HG02571 (cell line): ENCODE data around the gene ACKR1.

Source experiments
- ATAC-seq: cut with Tn5 transposase; IDR thresholded peaks from one replicate; pipeline ENCODE4 v1.9.1; 2021; ENCODE audit warnings: mild to moderate bottlenecking, moderate library complexity; ENCODE audit not compliant: unreplicated experiment

ACKR1 gene

DNA sequence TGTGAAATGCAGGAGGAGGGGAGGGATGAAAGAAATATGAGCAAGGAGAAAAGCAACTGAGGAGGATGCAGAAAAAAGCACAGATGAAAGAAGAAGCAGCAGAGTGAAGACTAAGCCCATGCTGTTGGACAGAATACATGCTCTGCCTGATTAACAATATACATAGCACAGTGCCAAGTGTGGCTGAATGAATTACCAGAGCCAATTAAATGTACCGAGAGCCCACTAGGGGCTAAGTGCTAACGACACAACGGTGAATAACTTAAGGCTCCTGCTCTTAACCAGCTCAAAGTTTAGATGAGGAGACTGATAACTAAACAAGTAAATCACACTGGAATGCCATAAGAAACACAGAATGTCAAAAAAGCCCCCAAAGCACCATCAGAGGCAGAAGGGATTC is 17.6 kb upstream of the ACKR1 start:
- no peak for ATAC-seq

DNA sequence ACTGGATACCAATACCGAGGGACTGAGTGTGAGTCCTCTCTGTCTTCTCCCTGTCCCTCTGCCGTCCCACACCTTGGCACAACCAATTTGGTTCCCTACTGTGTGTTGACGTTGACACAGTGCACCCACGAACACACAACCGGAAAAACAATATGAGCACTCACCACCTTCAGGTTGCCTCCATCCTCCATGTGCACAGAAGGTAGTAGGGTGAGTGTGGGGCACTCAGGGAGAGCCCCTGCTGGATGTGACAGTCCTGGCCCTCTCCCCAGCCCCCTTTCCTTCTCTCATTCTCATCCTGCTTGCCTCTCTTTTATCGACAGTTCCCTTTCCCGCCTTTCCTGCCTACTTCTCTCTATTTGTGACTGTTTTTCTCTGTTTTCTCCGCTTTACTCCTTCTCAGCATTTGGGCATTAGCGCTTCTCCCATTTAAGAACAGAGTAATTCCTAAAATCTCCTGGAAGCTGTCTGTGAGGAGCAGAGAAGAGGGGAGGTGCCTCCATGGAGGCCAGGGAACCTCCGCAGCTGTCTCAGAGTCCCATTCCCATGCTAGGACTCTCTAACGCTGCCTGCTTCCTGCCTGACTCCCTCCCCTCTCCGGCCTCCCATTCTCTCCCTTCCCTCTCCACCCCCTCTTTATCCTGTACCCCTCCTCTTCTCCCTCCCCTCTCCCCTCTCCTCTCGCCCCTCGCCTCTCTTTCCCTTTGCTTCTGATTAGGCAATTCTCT is 16.9 kb upstream of the ACKR1 start:
- no peak for ATAC-seq

DNA sequence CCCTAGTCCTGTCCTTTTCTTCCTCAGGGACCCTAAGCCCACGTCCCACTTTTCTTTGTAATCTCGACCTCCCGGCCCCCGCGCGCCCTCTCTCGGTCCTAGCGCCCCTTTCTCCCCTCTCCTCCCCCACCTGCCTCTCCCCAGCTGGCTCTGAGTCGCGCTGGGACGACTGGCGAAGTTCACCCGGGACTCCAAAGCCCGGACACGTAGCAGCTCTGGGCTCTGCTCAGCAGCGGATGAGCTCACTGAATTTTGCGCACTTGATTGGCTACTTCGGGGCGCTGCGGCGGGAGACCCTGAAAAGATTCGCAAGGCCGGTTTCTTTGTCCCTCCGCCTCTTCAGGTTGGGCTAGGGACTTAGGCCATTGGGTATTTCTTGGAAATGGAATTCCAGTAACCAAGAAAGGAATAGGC is 16.3 kb upstream of the ACKR1 start:
- ATAC-seq, result peak; percentile 89

DNA sequence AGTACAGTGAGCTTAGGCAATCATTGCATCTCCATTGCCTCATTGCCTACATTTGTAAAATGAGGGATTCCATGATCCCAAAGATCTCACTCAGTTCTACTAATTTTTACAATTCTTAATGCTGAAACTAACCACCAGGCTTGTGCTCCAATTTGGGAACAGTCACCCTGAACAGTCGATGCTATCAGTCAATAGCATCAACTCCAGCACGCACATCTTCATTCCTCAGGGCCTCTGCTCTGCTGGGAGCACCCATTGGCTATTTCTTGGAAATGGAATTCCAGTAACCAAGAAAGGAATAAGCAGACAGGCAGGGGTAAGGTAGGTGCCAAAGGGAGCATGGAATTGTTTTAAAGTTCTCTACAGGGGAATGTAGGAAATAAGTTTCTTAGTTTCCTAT is 14.2 kb upstream of the ACKR1 start:
- no peak for ATAC-seq

DNA sequence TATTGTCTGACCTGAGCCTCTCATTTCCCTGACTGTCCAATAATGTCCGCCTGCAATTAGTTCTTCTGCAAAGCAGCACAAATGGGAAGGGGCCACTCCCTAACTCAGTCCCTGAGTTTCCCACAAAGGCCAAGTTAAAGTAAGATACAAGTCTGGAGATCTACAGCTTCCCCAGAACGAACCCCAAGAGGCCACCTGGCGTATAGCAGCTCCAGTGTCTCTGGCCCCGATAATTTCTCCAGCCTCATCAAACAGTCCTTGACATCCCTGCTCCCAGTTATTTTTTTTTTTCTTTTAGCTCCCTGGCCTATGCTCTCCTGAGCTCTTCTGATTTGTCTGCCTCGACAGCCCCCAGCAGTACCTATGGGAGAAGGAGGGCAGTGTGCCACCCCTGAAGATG is 8.1 kb upstream of the ACKR1 start:
- ATAC-seq, result no peak

DNA sequence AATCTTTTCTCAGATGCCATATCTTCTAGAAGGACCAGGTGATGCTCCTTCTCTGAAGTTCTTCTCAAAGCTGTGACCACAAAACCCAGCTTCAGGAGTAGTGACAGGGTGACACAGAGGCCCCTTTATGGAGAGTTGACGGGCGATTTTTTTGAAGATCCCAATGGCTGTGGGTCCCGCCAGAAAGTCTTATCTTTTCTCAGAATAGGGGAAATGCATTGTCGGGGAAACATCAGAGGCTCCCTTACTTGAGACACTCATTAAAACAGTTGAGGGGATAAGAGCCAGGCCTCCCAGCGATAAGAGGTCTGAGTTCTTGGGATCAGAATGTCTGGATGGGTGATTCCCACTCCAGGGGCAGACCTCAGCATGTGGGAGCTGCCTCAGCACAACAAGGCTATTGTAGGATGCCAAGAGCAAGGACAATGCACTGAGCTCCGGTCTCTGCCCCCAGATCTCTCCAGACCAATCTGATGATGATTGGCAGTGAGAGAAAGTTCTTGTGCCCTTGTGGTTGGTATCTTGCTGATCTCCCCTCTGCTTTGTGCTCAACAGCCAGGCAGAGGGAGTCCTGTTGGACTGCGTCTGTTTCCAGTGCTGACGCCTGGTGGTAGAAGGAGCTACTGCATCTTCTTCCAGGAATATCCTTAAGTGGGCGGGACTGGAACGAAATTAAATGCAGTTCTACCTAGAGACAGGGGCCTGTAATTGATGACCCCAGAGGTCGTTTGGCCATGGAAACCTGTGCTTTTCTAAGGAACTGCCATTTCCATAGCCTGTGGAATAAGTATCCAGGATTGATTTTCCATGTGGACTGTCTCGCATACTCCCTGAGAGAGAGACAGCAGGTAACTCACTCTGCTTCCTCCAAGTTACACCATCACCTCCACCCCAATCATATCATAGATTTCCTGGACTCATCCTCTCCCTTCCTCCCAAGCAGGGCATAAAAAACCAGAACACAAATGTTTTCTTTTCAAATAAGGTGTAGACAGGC is 6.8 kb upstream of the ACKR1 start:
- peak; percentile 73 for ATAC-seq

DNA sequence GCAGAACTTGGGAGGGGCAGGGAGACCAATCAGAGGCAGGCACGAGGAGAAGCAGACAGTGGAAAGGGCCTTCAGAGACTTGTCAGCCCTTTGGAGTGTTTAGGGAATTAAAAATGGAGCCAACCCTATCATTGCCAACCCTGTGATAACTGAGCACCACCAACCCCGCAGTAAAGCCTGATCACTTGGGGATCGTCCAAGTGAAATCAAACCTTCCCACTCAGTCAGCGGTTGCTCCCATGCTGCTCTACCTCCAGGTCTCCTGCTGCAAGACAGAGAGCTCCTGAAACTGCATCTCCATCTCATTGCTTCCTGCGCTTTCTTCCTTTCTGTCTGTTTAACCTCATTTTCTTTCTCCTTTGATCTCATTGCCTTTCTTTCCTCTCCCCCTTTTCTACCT is 4.8 kb upstream of the ACKR1 start:
- no peak for ATAC-seq

DNA sequence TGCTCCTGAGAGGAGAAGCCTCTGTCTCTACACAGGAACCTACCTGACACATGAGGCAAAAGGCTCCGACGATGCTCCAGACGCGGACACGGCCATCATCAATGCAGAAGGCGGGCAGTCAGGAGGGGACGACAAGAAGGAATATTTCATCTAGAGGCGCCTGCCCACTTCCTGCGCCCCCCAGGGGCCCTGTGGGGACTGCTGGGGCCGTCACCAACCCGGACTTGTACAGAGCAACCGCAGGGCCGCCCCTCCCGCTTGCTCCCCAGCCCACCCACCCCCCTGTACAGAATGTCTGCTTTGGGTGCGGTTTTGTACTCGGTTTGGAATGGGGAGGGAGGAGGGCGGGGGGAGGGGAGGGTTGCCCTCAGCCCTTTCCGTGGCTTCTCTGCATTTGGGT is 3.9 kb upstream of the ACKR1 start:
- no peak for ATAC-seq

DNA sequence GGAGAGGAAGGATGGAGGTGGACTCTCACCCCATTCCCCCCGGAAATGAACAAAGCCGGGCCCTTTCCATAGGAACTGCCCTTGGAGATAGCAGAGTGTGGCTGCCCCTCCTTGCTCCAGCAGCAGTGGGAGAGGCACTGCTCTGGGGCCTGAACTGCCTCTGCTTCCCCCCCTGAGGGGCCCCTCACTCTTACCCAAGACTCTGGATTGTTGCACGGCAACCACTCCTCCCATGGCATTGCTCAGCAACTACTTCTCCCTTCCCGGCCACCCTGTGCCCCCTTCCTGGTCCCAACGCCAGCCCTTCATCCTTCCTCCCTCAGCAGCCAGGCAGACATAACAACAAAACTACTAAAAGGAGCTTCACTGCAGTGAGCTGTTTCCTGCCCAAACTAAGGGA is 3.0 kb upstream of the ACKR1 start:
- ATAC-seq, result no peak

DNA sequence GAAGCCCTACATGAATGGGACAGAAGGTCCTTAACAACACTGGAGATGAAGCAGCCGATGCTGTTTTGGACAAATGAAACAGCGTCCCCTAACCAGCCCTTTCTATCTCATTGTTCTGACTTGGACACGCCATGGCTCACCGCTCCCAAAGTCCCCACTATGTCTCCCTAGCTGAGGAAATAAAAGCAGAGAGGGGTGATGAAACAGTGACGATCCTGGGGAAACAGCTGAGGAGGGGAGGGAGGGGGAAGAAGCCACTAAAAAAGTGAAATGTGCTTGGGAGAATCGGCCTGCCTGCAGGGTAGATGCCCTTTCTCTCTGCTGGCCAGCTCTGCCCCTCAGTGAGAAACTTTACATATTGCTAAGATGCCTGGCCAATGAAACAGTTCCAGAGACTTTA is 1.1 kb upstream of the ACKR1 start:
- no peak for ATAC-seq

DNA sequence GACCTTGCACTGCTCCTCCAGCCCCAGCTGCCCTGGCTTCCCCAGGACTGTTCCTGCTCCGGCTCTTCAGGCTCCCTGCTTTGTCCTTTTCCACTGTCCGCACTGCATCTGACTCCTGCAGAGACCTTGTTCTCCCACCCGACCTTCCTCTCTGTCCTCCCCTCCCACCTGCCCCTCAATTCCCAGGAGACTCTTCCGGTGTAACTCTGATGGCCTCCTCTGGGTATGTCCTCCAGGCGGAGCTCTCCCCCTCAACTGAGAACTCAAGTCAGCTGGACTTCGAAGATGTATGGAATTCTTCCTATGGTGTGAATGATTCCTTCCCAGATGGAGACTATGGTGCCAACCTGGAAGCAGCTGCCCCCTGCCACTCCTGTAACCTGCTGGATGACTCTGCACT is 550 bp downstream of the ACKR1 start:
- ATAC-seq, result no peak

DNA sequence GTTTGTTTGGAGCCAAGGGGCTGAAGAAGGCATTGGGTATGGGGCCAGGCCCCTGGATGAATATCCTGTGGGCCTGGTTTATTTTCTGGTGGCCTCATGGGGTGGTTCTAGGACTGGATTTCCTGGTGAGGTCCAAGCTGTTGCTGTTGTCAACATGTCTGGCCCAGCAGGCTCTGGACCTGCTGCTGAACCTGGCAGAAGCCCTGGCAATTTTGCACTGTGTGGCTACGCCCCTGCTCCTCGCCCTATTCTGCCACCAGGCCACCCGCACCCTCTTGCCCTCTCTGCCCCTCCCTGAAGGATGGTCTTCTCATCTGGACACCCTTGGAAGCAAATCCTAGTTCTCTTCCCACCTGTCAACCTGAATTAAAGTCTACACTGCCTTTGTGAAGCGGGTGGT is 1.4 kb downstream of the ACKR1 start:
- ATAC-seq, result no peak

DNA sequence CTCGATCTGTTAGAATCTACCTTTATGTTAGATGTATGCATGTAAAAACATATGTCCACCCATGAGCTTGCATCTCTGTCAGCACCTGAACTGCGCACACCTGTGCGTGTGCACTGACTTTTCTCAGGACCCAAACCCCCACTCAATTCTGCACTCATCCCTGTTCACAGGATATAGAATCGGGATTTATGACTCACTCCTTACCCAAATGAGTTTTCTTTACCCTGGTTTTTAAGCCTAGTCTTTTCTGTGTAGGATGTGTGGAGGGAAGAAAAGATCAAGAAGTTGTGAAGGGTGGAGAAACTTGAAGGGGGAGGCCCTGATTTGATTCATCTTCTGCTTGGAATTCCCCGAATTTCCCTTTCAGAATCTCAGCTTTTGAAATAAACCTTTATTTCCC is 2.4 kb downstream of the ACKR1 start:
- no peak for ATAC-seq

DNA sequence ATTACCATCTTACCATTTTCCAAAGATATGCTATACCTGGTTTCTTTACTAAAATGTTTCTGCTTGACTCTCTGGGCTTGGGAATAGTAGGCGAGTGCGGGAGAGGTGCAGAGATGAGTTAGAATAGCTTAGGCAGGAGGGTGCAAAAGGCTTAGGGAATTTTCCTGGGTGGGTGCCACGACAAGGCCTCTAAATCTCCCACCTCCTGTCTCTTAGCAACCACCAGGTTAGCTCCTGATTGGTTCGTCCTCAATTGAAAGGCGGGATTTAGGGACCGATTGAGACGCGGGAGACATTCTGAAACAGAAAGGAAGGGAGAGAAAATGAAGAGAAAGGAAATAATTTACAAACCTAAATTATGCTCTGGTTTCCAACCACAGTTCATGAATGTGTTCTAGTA is 3.1 kb downstream of the ACKR1 start:
- no peak for ATAC-seq

DNA sequence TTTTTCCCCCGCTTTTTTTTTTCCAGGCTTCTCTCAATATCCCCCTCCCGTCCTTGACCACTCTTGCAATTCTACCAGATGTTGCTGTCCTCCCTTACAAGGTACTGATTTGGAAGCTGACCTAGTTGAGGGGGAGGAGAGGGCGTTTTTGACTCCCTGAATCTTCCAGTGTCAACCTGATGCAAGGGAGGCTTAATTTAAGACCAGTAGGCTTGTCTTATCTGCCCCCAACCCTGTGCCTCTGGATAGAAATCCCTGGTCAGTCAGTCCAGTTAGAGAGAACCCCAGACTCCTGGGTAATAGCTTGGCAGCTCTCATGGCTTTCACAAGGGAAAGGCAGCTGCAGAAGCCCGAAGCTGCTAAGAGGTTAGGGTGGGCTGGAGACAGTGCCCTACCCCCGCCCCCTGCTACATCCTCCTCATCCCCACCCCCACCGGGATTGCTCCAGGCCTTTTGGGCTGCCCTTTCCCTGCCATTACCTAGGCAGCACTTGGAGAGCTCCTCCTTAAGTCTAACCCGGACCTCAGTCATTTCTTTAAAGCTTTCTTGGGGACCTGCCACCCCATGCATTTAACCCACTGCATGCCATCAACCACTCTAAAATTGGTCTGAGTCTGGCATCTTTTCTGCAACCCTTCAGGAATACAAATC is 3.6 kb downstream of the ACKR1 start:
- ATAC-seq, result no peak

DNA sequence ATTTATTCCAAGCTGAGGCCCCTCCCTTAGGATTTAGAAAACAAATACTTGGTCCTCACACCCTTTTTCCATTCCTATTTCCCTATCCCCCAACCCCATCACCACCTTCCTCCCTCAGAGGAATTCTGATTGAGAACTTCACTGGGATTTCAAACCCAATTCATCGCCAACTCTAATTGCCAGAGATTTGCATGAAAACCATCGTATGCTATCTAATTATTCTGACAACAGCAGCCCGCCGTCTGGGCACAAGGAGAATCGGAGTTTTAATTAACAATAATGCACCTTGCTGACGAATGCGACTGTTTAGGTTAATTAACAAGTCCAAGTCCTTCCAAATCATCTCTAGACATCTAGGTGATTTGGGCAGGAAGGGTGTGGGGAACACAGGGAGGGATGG is 4.4 kb downstream of the ACKR1 start:
- ATAC-seq, result no peak

DNA sequence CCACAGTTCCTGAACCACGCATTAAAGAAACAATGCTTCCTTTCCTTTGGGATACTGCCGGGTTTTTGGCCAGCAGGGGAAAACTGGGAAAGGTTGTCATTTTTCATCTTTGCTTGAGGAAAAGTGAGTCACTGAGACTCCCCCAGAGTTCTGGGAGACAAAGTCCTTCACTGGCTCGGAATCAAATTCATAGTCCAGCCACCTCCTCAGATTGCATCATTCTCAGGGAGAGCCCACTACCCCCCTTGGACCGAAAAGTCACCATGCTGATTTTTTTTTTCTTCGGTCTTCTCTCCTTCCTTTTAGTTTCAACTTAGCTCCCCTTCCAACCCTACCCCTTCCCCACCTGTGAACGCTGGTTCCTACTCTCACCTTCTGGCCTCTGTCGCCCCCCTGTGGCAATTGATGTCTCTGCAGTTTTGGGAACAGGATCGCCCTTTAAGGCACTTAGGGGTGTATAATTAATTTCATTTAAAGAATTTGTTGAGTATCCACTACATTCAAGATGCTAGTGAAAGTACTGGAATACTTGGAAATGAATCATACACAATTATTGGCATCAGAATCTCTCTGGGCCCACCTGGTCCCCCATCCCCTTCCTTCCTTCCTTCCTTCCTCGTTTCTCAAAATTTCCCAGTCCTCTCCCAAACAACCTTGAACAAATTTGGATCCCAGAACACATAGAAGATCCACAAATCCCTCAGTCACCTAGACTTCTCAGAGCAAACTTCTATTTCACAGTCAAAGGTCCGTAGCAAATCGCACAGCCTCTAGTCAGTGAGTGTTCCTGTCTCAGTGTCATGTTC is 6.9 kb downstream of the ACKR1 start:
- no peak for ATAC-seq

DNA sequence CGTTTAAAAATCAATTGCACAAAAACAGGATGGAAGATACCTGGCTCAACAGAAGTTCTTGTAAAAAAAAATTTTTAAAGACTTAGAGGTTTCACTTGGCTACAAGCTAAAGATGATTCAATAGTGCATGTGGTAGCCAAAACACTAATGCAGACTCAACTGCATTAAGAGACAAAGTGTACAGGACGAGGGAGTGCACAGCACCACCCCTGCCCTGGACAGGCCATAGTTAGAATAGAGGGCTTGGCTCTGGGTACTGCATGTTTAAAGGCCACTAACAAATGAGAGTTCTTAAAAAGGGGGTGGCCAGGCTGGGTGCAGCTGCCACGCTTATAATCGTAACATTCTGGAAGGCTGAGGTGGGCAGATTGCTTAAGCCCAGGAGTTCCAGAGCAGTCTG is 7.9 kb downstream of the ACKR1 start:
- ATAC-seq, result no peak

DNA sequence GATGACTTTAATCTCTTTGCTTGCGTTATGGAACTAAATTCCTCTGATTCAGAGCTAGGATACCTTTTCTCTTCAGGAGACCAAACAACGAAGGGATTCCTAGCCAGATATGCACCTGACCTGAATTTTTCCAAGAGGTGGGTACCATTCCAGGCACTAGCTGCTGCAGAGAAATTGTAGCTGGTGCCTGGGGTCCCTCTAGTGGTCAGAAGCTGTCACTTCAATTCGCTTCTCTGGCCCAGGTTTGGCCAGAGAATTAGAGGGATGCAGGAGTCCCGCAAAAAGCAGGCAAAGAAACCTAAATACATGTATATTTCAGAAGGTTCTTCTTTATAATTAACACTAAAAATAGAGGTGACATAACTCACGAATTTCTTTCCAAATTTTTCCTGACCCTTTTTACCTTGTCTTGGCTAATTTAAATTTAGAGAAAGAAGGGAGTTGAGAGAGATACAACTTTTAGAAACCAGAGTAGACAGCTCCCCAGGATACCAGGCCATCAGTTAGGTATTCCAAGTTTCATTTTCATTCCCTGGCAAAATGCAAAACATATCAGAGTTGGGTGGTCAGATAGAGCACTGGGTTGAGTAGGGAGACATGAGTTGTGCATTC is 9.6 kb downstream of the ACKR1 start:
- ATAC-seq, result no peak
